OCI-LY3 (cell line): ENCODE measurements around the gene OTOG.

Experiments used
- CTCF ChIP-seq: fragments of 200-600, 300-600 bp; sonication (generic); IDR thresholded peaks from 2 replicates; pipeline ENCODE4 v1.5.1; 2014; ENCODE audit warnings: antibody characterized with exemption, low read length, low read depth
- EZH2phosphoT487 ChIP-seq: fragments of 200-600 bp; shearing (Covaris generic); IDR thresholded peaks from 2 replicates; pipeline ENCODE4 v1.6.1; 2018; ENCODE audit warnings: antibody characterized with exemption, mixed run types, low read depth

- no peak for TF ChIP-seq CTCF
- TF ChIP-seq EZH2phosphoT487, result no peak
Measured at GRCh38 chr11:17538054-17538453, 9.0 kb upstream of the OTOG start.
